Liver (tissue), 9 donors: Measurements from ENCODE around the gene GPR107. TPM values are rescaled to one million over a fixed set of nuclear protein-coding genes. Genes with fewer than 3 reads are reported as not detected.
A peak's percentile ranks its signal among the peaks of the same experiment; 100 is the strongest.

ENCODE experiments used
- DNase-seq: peaks from one replicate; pipeline ENCODE4 v3.0.0-alpha.2; 2017; ENCODE audit warnings: low spot score
- H3K27ac ChIP-seq, 2 donors: one replicate each; pipeline ENCODE4 v1.7.0; 2013; ENCODE audit warnings: inconsistent platforms in 2 of 2, low read length in 2 of 2, control low read depth in 1 of 2, low read depth in 1 of 2, mild to moderate bottlenecking in 1 of 2
- H3K27me3 ChIP-seq, 4 donors: one replicate each; pipeline versions ENCODE4 v1.6.1 to v1.7.0; 2013; ENCODE audit warnings: low read length in 3 of 4, inconsistent platforms in 1 of 4, mild to moderate bottlenecking in 1 of 4, moderate library complexity in 1 of 4; ENCODE audit not compliant: control insufficient read depth in 4 of 4, insufficient read depth in 4 of 4
- H3K36me3 ChIP-seq, 4 donors: one replicate each; pipeline versions ENCODE4 v1.6.1 to v1.7.0; 2013; ENCODE audit warnings: low read length in 3 of 4, mild to moderate bottlenecking in 3 of 4, low read depth in 1 of 4, moderate library complexity in 1 of 4; ENCODE audit not compliant: control insufficient read depth in 4 of 4, insufficient read depth in 3 of 4
- H3K4me1 ChIP-seq, 4 donors: one replicate each; pipeline versions ENCODE4 v1.6.1 to v1.7.0; 2013; ENCODE audit warnings: low read length in 3 of 4, mild to moderate bottlenecking in 3 of 4, moderate library complexity in 1 of 4; ENCODE audit not compliant: control insufficient read depth in 4 of 4, insufficient read depth in 4 of 4
- H3K4me3 ChIP-seq, 3 donors: one replicate each; pipeline versions ENCODE4 v1.6.1 to v1.7.0; 2013; ENCODE audit warnings: low read length in 3 of 3, control low read depth in 1 of 3, low read depth in 1 of 3, mild to moderate bottlenecking in 1 of 3
- H3K9ac ChIP-seq, 2 donors: one replicate each; pipeline ENCODE4 v1.7.0; 2013; ENCODE audit warnings: low read length in 2 of 2, mild to moderate bottlenecking in 2 of 2, moderate library complexity in 2 of 2, control low read depth in 1 of 2, low read depth in 1 of 2
- H3K9me3 ChIP-seq, 4 donors: one replicate each; pipeline versions ENCODE4 v1.6.1 to v1.7.0; 2013; ENCODE audit warnings: low read length in 3 of 4; ENCODE audit not compliant: control insufficient read depth in 4 of 4
- ATF3 ChIP-seq: IDR thresholded peaks from 2 replicates; pipeline ENCODE4 v1.6.1; 2016; ENCODE audit warnings: antibody characterized with exemption
- CTCF ChIP-seq: fragments of 150-350 bp; IDR thresholded peaks from 2 replicates; pipeline ENCODE4 v1.5.1; 2017; ENCODE audit warnings: improper control_type of control experiment, low read depth, low read length; ENCODE audit not compliant: missing input control
- EGR1 ChIP-seq, 2 donors: IDR thresholded peaks; 2 replicates each; pipeline ENCODE4 v1.6.1; 2016 to 2018; ENCODE audit warnings: antibody characterized with exemption in 2 of 2, low read depth in 2 of 2
- FOXA1 ChIP-seq: IDR thresholded peaks from 2 replicates; pipeline ENCODE4 v1.6.1; 2016; ENCODE audit warnings: antibody characterized with exemption
- FOXA2 ChIP-seq: IDR thresholded peaks from 2 replicates; pipeline ENCODE4 v1.6.1; 2016; ENCODE audit warnings: antibody characterized with exemption
- GABPA ChIP-seq, 2 donors: IDR thresholded peaks in 1 of 2; conservative IDR thresholded peaks in 1 of 2; 2 replicates each; pipeline ENCODE4 v1.6.1; 2016; ENCODE audit warnings: antibody characterized with exemption in 2 of 2, mild to moderate bottlenecking in 1 of 2, moderate library complexity in 1 of 2
- HNF4A ChIP-seq, 2 donors: conservative IDR thresholded peaks; 2 replicates each; pipeline ENCODE4 v1.6.1; 2016; ENCODE audit warnings: antibody characterized with exemption in 2 of 2, mild to moderate bottlenecking in 2 of 2
- HNF4G ChIP-seq: IDR thresholded peaks from 2 replicates; pipeline ENCODE4 v1.6.1; 2016; ENCODE audit warnings: antibody characterized with exemption
- JUND ChIP-seq, 2 donors: IDR thresholded peaks; 2 replicates each; pipeline ENCODE4 v1.6.1; 2016; ENCODE audit warnings: antibody characterized with exemption in 2 of 2
- NR2F2 ChIP-seq: IDR thresholded peaks from 2 replicates; pipeline ENCODE4 v1.6.1; 2016; ENCODE audit warnings: antibody characterized with exemption
- RAD21 ChIP-seq, 2 donors: IDR thresholded peaks; 2 replicates each; pipeline ENCODE4 v1.6.1; 2016; ENCODE audit warnings: antibody characterized with exemption in 2 of 2, mild to moderate bottlenecking in 2 of 2
- REST ChIP-seq: IDR thresholded peaks from 2 replicates; pipeline ENCODE4 v1.6.1; 2016; ENCODE audit warnings: antibody characterized with exemption, mild to moderate bottlenecking
- RXRA ChIP-seq, 2 donors: IDR thresholded peaks; 2 replicates each; pipeline ENCODE4 v1.6.1; 2017 to 2018; ENCODE audit warnings: antibody characterized with exemption in 2 of 2, mild to moderate bottlenecking in 1 of 2
- SP1 ChIP-seq: IDR thresholded peaks from 2 replicates; pipeline ENCODE4 v1.6.1; 2018; ENCODE audit warnings: antibody characterized with exemption, mild to moderate bottlenecking
- TAF1 ChIP-seq: conservative IDR thresholded peaks from 2 replicates; pipeline ENCODE4 v1.6.1; 2016; ENCODE audit warnings: antibody characterized with exemption, mild to moderate bottlenecking
- WGBS: extraction: QIAGEN DNeasy Blood & Tissue Kit; methylation state at CpG from one replicate; pipeline ENCODE4 v1.1.7; 2013; 5-methylcytosine and 5-hydroxymethylcytosine counted together
- polyA plus RNA-seq, 2 donors: library from polyadenylated mRNA; stranded (reverse) in 1 of 2; unstranded in 1 of 2; fragments of 200-250 nt in 1 of 2; fragments of >200 nt in 1 of 2; fragmentation: Nextera tagmentation in 1 of 2; extraction: Ambion mirVana in 1 of 2; gene quantifications; one replicate each; pipeline versions ENCODE4 v1.2.1 to v1.2.3, GENCODE V29; 2013 to 2015
- total RNA-seq, 2 donors: library from RNA; depleted of rRNA; stranded (reverse); fragments of >200 nt; gene quantifications; one replicate each; pipeline ENCODE4 v1.2.3, GENCODE V29; 2014
- TF ChIP-seq, protein P1 (sequence below): IDR thresholded peaks from 2 replicates; pipeline ENCODE4 v1.6.1; 2016; ENCODE audit warnings: antibody characterized with exemption
- TF ChIP-seq, protein P2 (sequence below): IDR thresholded peaks from 2 replicates; pipeline ENCODE4 v1.6.1; 2016; ENCODE audit warnings: antibody characterized with exemption
- donor health status: healthy.
- donor health status: healthy.
- donor health status: healthy.
- donor health status: healthy.
- donor health status: healthy.

The GPR107 gene
- total and polyA plus RNA-seq, 4 donors: 3.8 to 17.2 (median 11.4) TPM

- Histone ChIP-seq H3K9me3 (no peaks in the 10 kb centered on the region), H3K27ac (no peak overlapping the region), H3K9ac (no peak overlapping the region), H3K27me3 (no peaks in the 10 kb centered on the region), H3K4me1 (no peaks in the 10 kb centered on the region), H3K36me3 (no peaks in the 10 kb centered on the region), H3K4me3 (no peak overlapping the region)
- WGBS: 64% methylated on average over 7 of the region's 7 CpGs
- no peak for TF ChIP-seq HNF4A (conservative IDR thresholded peaks at IDR 0.05)
- TF ChIP-seq RXRA (IDR thresholded peaks at IDR 0.05): peak in 1 of 2 donors; percentile 15
- TF ChIP-seq RAD21 (IDR thresholded peaks at IDR 0.05): peak in 1 of 2 donors; percentile 6
- DNase-seq: no peak
Observed at GRCh38 chr9:130183133-130183762, 129.5 kb downstream of the GPR107 start.

- no peaks in the 10 kb centered on the region for H3K9me3 ChIP-seq
- no peaks in the 10 kb centered on the region for H3K27me3 ChIP-seq
- no peak overlapping the region for H3K4me3 ChIP-seq
- H3K36me3 ChIP-seq: no peaks in the 10 kb centered on the region
- DNase-seq: no peak
- TF ChIP-seq TAF1 (no peak), ATF3 (no peak), GABPA (IDR thresholded peaks at IDR 0.05 in 1 of 2, conservative IDR thresholded peaks at IDR 0.05 in 1 of 2) (no peak), JUND (IDR thresholded peaks at IDR 0.05) (no peak), NR2F2 (no peak), HNF4A (conservative IDR thresholded peaks at IDR 0.05) (no peak), SP1 (no peak), RAD21 (IDR thresholded peaks at IDR 0.05) (no peak), HNF4G (no peak), FOXA1 (no peak), EGR1 (IDR thresholded peaks at IDR 0.05; ENCODE audit: low read depth in 2 of 2) (no peak), CTCF (no peak), FOXA2 (no peak), REST (no peak), RXRA (IDR thresholded peaks at IDR 0.05) (no peak)
- TF ChIP-seq, protein P1, sequence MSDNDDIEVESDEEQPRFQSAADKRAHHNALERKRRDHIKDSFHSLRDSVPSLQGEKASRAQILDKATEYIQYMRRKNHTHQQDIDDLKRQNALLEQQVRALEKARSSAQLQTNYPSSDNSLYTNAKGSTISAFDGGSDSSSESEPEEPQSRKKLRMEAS: no peak
- TF ChIP-seq, protein P2, sequence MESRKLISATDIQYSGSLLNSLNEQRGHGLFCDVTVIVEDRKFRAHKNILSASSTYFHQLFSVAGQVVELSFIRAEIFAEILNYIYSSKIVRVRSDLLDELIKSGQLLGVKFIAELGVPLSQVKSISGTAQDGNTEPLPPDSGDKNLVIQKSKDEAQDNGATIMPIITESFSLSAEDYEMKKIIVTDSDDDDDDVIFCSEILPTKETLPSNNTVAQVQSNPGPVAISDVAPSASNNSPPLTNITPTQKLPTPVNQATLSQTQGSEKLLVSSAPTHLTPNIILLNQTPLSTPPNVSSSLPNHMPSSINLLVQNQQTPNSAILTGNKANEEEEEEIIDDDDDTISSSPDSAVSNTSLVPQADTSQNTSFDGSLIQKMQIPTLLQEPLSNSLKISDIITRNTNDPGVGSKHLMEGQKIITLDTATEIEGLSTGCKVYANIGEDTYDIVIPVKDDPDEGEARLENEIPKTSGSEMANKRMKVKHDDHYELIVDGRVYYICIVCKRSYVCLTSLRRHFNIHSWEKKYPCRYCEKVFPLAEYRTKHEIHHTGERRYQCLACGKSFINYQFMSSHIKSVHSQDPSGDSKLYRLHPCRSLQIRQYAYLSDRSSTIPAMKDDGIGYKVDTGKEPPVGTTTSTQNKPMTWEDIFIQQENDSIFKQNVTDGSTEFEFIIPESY: no peak
- H3K4me1 ChIP-seq: no peaks in the 10 kb centered on the region
- no peak overlapping the region for H3K27ac ChIP-seq
- WGBS: 92% methylated on average over 15 of the region's 15 CpGs
- H3K9ac ChIP-seq: no peak overlapping the region
Observed at GRCh38 chr9:130185017-130185416, 131.3 kb downstream of the GPR107 start.
